ENCODE data around the gene ZNF536. TPM values are rescaled to one million over a fixed set of nuclear protein-coding genes. Genes with fewer than 3 reads are reported as not detected.

ZNF536 gene
- total and polyA plus RNA-seq, 2 of the 4 experiments (the other 2 are of a cell fraction): not detected

DNA sequence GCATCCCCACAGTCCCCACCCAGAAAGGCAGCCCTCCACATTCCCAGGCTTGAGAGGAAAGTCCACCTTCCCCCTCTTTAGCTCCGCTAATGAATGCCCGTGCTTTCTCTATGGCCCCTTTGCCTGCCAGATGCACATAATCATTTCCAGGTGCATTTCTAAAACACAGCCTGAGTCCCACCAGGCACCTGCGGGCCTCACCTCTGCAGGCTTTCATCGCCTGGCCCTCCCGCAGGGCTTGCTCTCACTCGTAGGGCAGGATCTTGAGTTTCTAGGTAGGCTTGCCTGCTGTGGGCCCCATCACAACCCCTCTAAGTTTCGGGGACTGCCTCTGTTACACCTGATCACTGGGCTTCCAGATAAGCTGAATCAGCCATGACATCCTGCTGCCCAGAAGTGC, 173.6 kb downstream of the ZNF536 start:
- peaks cover 35% of the 10 kb centered on the region for H3K9me3 ChIP-seq (ENCODE audit: control insufficient read depth, insufficient read depth, low read length)
- ATAC-seq (ENCODE audit: low read depth) (no peak), DNase-seq (no peak)
- H3K79me1 ChIP-seq (ENCODE audit: low read depth in 1 of 2, low read length in 2 of 2): no peaks in the 10 kb centered on the region
- no peaks in the 10 kb centered on the region for H3K27me3 ChIP-seq (ENCODE audit: control insufficient read depth, insufficient read depth, low read length)
- H2BK5ac ChIP-seq (ENCODE audit: low read depth, low read length, poor library complexity, severe bottlenecking): no peak overlapping the region
- dilution Hi-C loops (cut with HindIII; ENCODE audit: low sequenced_read_pairs, unreplicated experiment) (no loop called here), in situ Hi-C loops (cut with MboI; ENCODE audit: low sequenced_read_pairs) (no loop called here), intact Hi-C loops (cut with micrococcal nuclease) (no loop called here)
- no peak overlapping the region for H3K56ac ChIP-seq (ENCODE audit: extremely low read depth, insufficient read depth, low read length)
- no peak overlapping the region for H2BK20ac ChIP-seq (ENCODE audit: low read depth, low read length)
- no peak overlapping the region for H2AK9ac ChIP-seq (replicated peaks; ENCODE audit: low read depth, low read length, poor library complexity)
- H3K9ac ChIP-seq (ENCODE audit: low read depth, low read length): no peak overlapping the region
- no peak overlapping the region for H3K18ac ChIP-seq (ENCODE audit: low read depth, low read length)
- H3K27ac ChIP-seq (ENCODE audit: insufficient read depth, low read length): no peak overlapping the region
- no peak overlapping the region for H2AK5ac ChIP-seq (ENCODE audit: low read depth, low read length)
- H4K20me1 ChIP-seq (ENCODE audit: insufficient read depth, low read length): no peaks in the 10 kb centered on the region
- no peak overlapping the region for H3K14ac ChIP-seq (replicated peaks; ENCODE audit: low read depth, low read length)
- no peak overlapping the region for H3K4me2 ChIP-seq (ENCODE audit: low read depth, low read length)
- POLR2A ChIA-PET (ENCODE audit: unreplicated experiment): no interaction called here
- H4K91ac ChIP-seq (ENCODE audit: insufficient read depth, low read depth, low read length): no peak overlapping the region
- H3K4me3 ChIP-seq (ENCODE audit: insufficient read depth, low read depth, low read length): no peak overlapping the region
- H3K4ac ChIP-seq (ENCODE audit: low read depth, low read length): no peak overlapping the region
- TF ChIP-seq FOS (IDR thresholded peaks at IDR 0.05; ENCODE audit: low read depth, low read length): no peak
- TF ChIP-seq, protein P1, sequence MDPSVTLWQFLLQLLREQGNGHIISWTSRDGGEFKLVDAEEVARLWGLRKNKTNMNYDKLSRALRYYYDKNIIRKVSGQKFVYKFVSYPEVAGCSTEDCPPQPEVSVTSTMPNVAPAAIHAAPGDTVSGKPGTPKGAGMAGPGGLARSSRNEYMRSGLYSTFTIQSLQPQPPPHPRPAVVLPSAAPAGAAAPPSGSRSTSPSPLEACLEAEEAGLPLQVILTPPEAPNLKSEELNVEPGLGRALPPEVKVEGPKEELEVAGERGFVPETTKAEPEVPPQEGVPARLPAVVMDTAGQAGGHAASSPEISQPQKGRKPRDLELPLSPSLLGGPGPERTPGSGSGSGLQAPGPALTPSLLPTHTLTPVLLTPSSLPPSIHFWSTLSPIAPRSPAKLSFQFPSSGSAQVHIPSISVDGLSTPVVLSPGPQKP (IDR thresholded peaks at IDR 0.05; ENCODE audit: borderline replicate concordance, low read depth, low read length): no peak
- no peak for TF ChIP-seq SMC3 (IDR thresholded peaks at IDR 0.05; ENCODE audit: low read depth, low read length)
- no peak for TF ChIP-seq RFX5 (IDR thresholded peaks at IDR 0.05; ENCODE audit: low read depth, low read length)
- TF ChIP-seq, protein P2, sequence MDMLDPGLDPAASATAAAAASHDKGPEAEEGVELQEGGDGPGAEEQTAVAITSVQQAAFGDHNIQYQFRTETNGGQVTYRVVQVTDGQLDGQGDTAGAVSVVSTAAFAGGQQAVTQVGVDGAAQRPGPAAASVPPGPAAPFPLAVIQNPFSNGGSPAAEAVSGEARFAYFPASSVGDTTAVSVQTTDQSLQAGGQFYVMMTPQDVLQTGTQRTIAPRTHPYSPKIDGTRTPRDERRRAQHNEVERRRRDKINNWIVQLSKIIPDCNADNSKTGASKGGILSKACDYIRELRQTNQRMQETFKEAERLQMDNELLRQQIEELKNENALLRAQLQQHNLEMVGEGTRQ (IDR thresholded peaks at IDR 0.05; ENCODE audit: low read depth, low read length): no peak
- TF ChIP-seq, protein P3, sequence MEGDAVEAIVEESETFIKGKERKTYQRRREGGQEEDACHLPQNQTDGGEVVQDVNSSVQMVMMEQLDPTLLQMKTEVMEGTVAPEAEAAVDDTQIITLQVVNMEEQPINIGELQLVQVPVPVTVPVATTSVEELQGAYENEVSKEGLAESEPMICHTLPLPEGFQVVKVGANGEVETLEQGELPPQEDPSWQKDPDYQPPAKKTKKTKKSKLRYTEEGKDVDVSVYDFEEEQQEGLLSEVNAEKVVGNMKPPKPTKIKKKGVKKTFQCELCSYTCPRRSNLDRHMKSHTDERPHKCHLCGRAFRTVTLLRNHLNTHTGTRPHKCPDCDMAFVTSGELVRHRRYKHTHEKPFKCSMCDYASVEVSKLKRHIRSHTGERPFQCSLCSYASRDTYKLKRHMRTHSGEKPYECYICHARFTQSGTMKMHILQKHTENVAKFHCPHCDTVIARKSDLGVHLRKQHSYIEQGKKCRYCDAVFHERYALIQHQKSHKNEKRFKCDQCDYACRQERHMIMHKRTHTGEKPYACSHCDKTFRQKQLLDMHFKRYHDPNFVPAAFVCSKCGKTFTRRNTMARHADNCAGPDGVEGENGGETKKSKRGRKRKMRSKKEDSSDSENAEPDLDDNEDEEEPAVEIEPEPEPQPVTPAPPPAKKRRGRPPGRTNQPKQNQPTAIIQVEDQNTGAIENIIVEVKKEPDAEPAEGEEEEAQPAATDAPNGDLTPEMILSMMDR (conservative IDR thresholded peaks at IDR 0.05; ENCODE audit: low read depth, low read length): no peak
- no peak for TF ChIP-seq BHLHE40 (IDR thresholded peaks at IDR 0.05; ENCODE audit: low read depth, low read length)
- no peak for TF ChIP-seq POLR2A (IDR thresholded peaks at IDR 0.05; ENCODE audit: low read depth, low read length)
- no peak for TF ChIP-seq MXI1 (IDR thresholded peaks at IDR 0.05; ENCODE audit: borderline replicate concordance, low read depth, low read length)
- TF ChIP-seq CEBPB (IDR thresholded peaks at IDR 0.05; ENCODE audit: low read depth, low read length): no peak
- TF ChIP-seq RAD21 (IDR thresholded peaks at IDR 0.05; ENCODE audit: low read length): no peak
- no peaks in the 10 kb centered on the region for H3K36me3 ChIP-seq (ENCODE audit: control insufficient read depth, insufficient read depth, low read length)
- CTCF ChIA-PET: no interaction called here
- H3K4me1 ChIP-seq (ENCODE audit: control insufficient read depth, insufficient read depth, low read length): no peaks in the 10 kb centered on the region
- H3K23ac ChIP-seq (ENCODE audit: low read depth, low read length): no peak overlapping the region
- BruUV-seq (replicated peaks): no TSS peak
- no peaks in the 10 kb centered on the region for H3K9me1 ChIP-seq (ENCODE audit: insufficient read depth, low read length)
- H4K5ac ChIP-seq (ENCODE audit: low read depth, low read length): no peak overlapping the region
- H2BK15ac ChIP-seq (ENCODE audit: low read depth, low read length): no peak overlapping the region
- H2AFZ ChIP-seq (replicated peaks; ENCODE audit: low read length, poor library complexity): no peak overlapping the region
- no peak overlapping the region for H4K8ac ChIP-seq (ENCODE audit: low read depth in 2 of 2, low read length in 2 of 2)
- WGBS, 2 experiments (ENCODE audit: extremely low coverage in 2 of 2, insufficient read length in 1 of 2): no CpG with 5 or more reads among the region's 7 CpGs
- H2BK120ac ChIP-seq (ENCODE audit: low read depth, low read length): no peak overlapping the region

All from IMR-90 (cell line).